DND-41 (cell line): Measurements from ENCODE around the gene MGAT4A.

Source experiments
- ATAC-seq: fragments of 200-7000 bp; cut with Tn5 transposase; 3 replicates; pipeline ENCODE4 v1.9.1; 2021; ENCODE audit warnings: low read depth; ENCODE audit not compliant: insufficient read depth
- DNase-seq: peaks from one replicate; pipeline ENCODE4 v3.0.0-alpha.2; 2020
- H2AFZ ChIP-seq: 2 replicates; pipeline ENCODE4 v1.6.0; 2012; ENCODE audit warnings: low read depth, low read length
- H3K27ac ChIP-seq: 2 replicates; pipeline ENCODE4 v1.5.1; 2012; ENCODE audit warnings: low read length, inconsistent platforms
- H3K27me3 ChIP-seq: fragments of 200-600 bp; sonication (generic); 2 replicates; pipeline ENCODE4 v1.6.0; 2012; ENCODE audit warnings: low read length, mild to moderate bottlenecking, inconsistent platforms; ENCODE audit not compliant: insufficient read depth, poor library complexity
- H3K36me3 ChIP-seq: 2 replicates; pipeline ENCODE4 v1.5.1; 2012; ENCODE audit warnings: low read length, inconsistent platforms; ENCODE audit not compliant: insufficient read depth
- H3K4me1 ChIP-seq: 2 replicates; pipeline ENCODE4 v1.5.1; 2012; ENCODE audit warnings: mild to moderate bottlenecking, low read length; ENCODE audit not compliant: insufficient read depth
- H3K4me2 ChIP-seq: 2 replicates; pipeline ENCODE4 v1.6.0; 2012; ENCODE audit warnings: mild to moderate bottlenecking, moderate library complexity, low read length, inconsistent platforms; ENCODE audit not compliant: insufficient read depth
- H3K4me3 ChIP-seq, 2 experiments: fragments of 200-600 bp in 1 of 2; shearing (Covaris generic) in 1 of 2; 2 replicates each; pipeline ENCODE4 v1.5.1; 2012 to 2016; ENCODE audit warnings: inconsistent platforms in 2 of 2, low read length in 2 of 2, mild to moderate bottlenecking in 2 of 2, low read depth in 1 of 2, moderate library complexity in 1 of 2
- H3K79me2 ChIP-seq: 2 replicates; pipeline ENCODE4 v1.6.0; 2012; ENCODE audit warnings: low read length, inconsistent platforms; ENCODE audit not compliant: insufficient read depth
- H3K9ac ChIP-seq: 2 replicates; pipeline ENCODE4 v1.6.0; 2012; ENCODE audit warnings: low read depth, mild to moderate bottlenecking, inconsistent platforms, low read length, moderate library complexity
- H3K9me3 ChIP-seq: 2 replicates; pipeline ENCODE4 v1.5.1; 2012; ENCODE audit warnings: low read length, moderate library complexity, mild to moderate bottlenecking, inconsistent platforms; ENCODE audit not compliant: insufficient read depth, severe bottlenecking
- H4K20me1 ChIP-seq: 2 replicates; pipeline ENCODE4 v1.6.0; 2012; ENCODE audit warnings: low read length; ENCODE audit not compliant: insufficient read depth
- CTCF ChIP-seq: IDR thresholded peaks from 2 replicates; pipeline ENCODE4 v1.5.1; 2012; ENCODE audit warnings: borderline replicate concordance, low read length, moderate library complexity, mild to moderate bottlenecking; ENCODE audit not compliant: poor library complexity, severe bottlenecking; ENCODE audit errors: extremely low read depth
- EZH2 ChIP-seq: IDR thresholded peaks from 3 replicates; pipeline ENCODE4 v1.6.1; 2012; ENCODE audit warnings: borderline replicate concordance, low read depth, mild to moderate bottlenecking, moderate library complexity, low read length, inconsistent platforms; ENCODE audit not compliant: severe bottlenecking

Gene MGAT4A

GRCh38 chr2:98632351-98632750 lies 98.6 kb downstream of the MGAT4A start:
- H3K79me2 ChIP-seq: no peaks in the 10 kb centered on the region
- no peak overlapping the region for H2AFZ ChIP-seq
- no peak overlapping the region for H3K4me2 ChIP-seq
- H3K27me3 ChIP-seq: no peaks in the 10 kb centered on the region
- H3K36me3 ChIP-seq: peaks cover 70% of the 10 kb centered on the region
- no peaks in the 10 kb centered on the region for H3K9me3 ChIP-seq
- no peaks in the 10 kb centered on the region for H4K20me1 ChIP-seq
- DNase-seq (no peak), ATAC-seq (no peak)
- TF ChIP-seq EZH2 (no peak), CTCF (no peak)
- peaks cover 14% of the 10 kb centered on the region for H3K4me1 ChIP-seq
- no peak overlapping the region for H3K27ac ChIP-seq
- no peak overlapping the region for H3K4me3 ChIP-seq
- no peak overlapping the region for H3K9ac ChIP-seq

DNA sequence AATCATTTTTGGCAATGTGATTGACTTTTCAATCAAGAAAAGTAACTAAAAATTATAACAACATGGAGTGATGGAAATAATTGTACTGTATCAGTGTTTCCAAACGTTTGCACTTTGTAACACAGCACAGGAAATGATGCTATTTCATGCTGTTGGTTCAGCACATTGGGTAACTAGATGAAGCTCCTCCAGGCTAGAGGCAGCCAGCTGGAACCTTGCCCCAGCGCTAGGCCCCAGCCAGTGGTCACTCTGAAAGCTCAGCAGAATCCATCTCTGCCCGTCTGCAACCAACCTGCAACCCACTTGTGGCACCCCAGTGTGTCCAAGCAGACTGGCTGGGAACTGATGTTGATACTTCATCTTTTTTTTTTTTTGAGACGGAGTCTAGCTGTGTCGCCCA lies 107.3 kb downstream of the MGAT4A start:
- ATAC-seq (no peak), DNase-seq (no peak)
- no peak overlapping the region for H3K4me3 ChIP-seq
- no peaks in the 10 kb centered on the region for H3K9me3 ChIP-seq
- H2AFZ ChIP-seq: no peak overlapping the region
- H3K4me2 ChIP-seq: no peak overlapping the region
- no peaks in the 10 kb centered on the region for H4K20me1 ChIP-seq
- no peaks in the 10 kb centered on the region for H3K79me2 ChIP-seq
- H3K27ac ChIP-seq: no peak overlapping the region
- H3K4me1 ChIP-seq: no peaks in the 10 kb centered on the region
- TF ChIP-seq EZH2: no peak
- TF ChIP-seq CTCF: no peak
- H3K27me3 ChIP-seq: no peaks in the 10 kb centered on the region
- H3K9ac ChIP-seq: no peak overlapping the region
- peaks cover 58% of the 10 kb centered on the region for H3K36me3 ChIP-seq

GRCh38 chr2:98617149-98617548 lies 113.8 kb downstream of the MGAT4A start:
- Histone ChIP-seq H3K9me3 (no peaks in the 10 kb centered on the region), H3K4me1 (no peaks in the 10 kb centered on the region), H3K36me3 (peaks cover 89% of the 10 kb centered on the region), H3K27ac (no peak overlapping the region), H3K4me3 (no peak overlapping the region), H4K20me1 (no peaks in the 10 kb centered on the region), H3K9ac (no peak overlapping the region), H3K79me2 (no peaks in the 10 kb centered on the region; the same call in 1 of the 2 replicates), H3K4me2 (no peak overlapping the region), H2AFZ (no peak overlapping the region), H3K27me3 (no peaks in the 10 kb centered on the region)
- DNase-seq: no peak
- 0 out of 3 replicates have a peak, but pooled peaks have one; percentile 18 for ATAC-seq
- TF ChIP-seq EZH2: no peak

- Histone ChIP-seq H3K27ac (no peak overlapping the region), H3K4me1 (peaks cover 9% of the 10 kb centered on the region), H2AFZ (no peak overlapping the region), H3K36me3 (peaks cover 88% of the 10 kb centered on the region), H3K4me2 (no peak overlapping the region), H3K79me2 (peaks cover 11% of the 10 kb centered on the region; the same call in 1 of the 2 replicates), H3K4me3 (no peak overlapping the region), H3K27me3 (no peaks in the 10 kb centered on the region), H4K20me1 (no peaks in the 10 kb centered on the region), H3K9ac (no peak overlapping the region), H3K9me3 (no peaks in the 10 kb centered on the region)
- TF ChIP-seq CTCF (peak; percentile 29), EZH2 (no peak)
- DNase-seq: no peak
- peak; percentile 42; the same call in 1 of the 3 replicates for ATAC-seq
These were observed 115.5 kb downstream of the MGAT4A start for GRCh38 chr2:98615481-98615880.
